Sigmoid colon (tissue), 7 donors: Measurements from ENCODE around the gene FUOM. TPM values are rescaled to one million over a fixed set of nuclear protein-coding genes. Genes with fewer than 3 reads are reported as not detected.

Experiments used
- DNase-seq: peaks from one replicate; pipeline ENCODE4 v3.0.0-alpha.2; 2019
- H3K27ac ChIP-seq, 4 donors: fragments of 200-600 bp; sonication (generic); one replicate each; pipeline ENCODE4 v1.5.1; 2016 to 2019; ENCODE audit warnings: mild to moderate bottlenecking in 1 of 4
- H3K27me3 ChIP-seq, 3 donors: fragments of 200-600 bp; sonication (generic); one replicate each; pipeline ENCODE4 v1.5.1; 2019; ENCODE audit warnings: mild to moderate bottlenecking in 1 of 3
- H3K36me3 ChIP-seq, 4 donors: fragments of 200-600 bp; sonication (generic); one replicate each; pipeline ENCODE4 v1.5.1; 2016 to 2019
- H3K4me1 ChIP-seq, 4 donors: fragments of 200-600 bp; sonication (generic); one replicate each; pipeline ENCODE4 v1.5.1; 2017 to 2019
- H3K4me3 ChIP-seq, 4 donors: fragments of 200-600 bp; sonication (generic); one replicate each; pipeline ENCODE4 v1.5.1; 2017 to 2019; ENCODE audit warnings: mild to moderate bottlenecking in 2 of 4, moderate library complexity in 1 of 4
- H3K9me3 ChIP-seq, 4 donors: fragments of 200-600 bp in 3 of 4; sonication (generic) in 3 of 4; one replicate each; pipeline versions ENCODE4 v1.5.1 to v1.6.1; 2013 to 2019
- CTCF ChIP-seq, 4 experiments: fragments of 450-650 bp in 3 of 4; fragments of 200-600 bp in 1 of 4; IDR thresholded peaks; one replicate each; pipeline ENCODE4 v1.5.1; 2016 to 2019; ENCODE audit warnings: antibody characterized with exemption in 4 of 4, mild to moderate bottlenecking in 3 of 4, moderate library complexity in 2 of 4
- EP300 ChIP-seq, 4 donors: sonication (generic); formaldehyde crosslinking; IDR thresholded peaks; one replicate each; pipeline ENCODE4 v1.6.1; 2017; ENCODE audit warnings: antibody characterized with exemption in 4 of 4
- POLR2A ChIP-seq, 2 donors: fragments of 450-650 bp; IDR thresholded peaks; one replicate each; pipeline ENCODE4 v1.6.1; 2016; ENCODE audit warnings: antibody characterized with exemption in 2 of 2, mild to moderate bottlenecking in 2 of 2, moderate library complexity in 2 of 2
- POLR2AphosphoS5 ChIP-seq, 4 donors: sonication (generic); formaldehyde crosslinking; IDR thresholded peaks; one replicate each; pipeline ENCODE4 v1.6.1; 2017; ENCODE audit warnings: antibody characterized with exemption in 4 of 4
- WGBS, 2 donors: extraction: QIAGEN DNeasy Blood & Tissue Kit; methylation state at CpG; one replicate each; pipeline ENCODE4 v1.1.7; 2013; 5-methylcytosine and 5-hydroxymethylcytosine counted together
- intact Hi-C: fragments of 100-400 bp; cut with DNase I; formaldehyde crosslinking; loops from one replicate; pipeline ENCODE4 v1.15.1; 2023
- polyA plus RNA-seq, 3 donors: library from polyadenylated mRNA; stranded (reverse); fragments of 200-250 nt; gene quantifications; one replicate each; pipeline ENCODE4 v1.2.3, GENCODE V29; 2013
- total RNA-seq, 4 donors: library from RNA; depleted of rRNA; stranded (reverse); fragments of >200 nt; gene quantifications; one replicate each; pipeline ENCODE4 v1.1.0, GENCODE V29; 2016
- donor health status: healthy with polysubstance abuse.
- donor health status: Bipolar disorder and iron deficiency.
- donor health status: healthy.

The FUOM gene
- total and polyA plus RNA-seq, 7 donors: 8.0 to 98.0 (median 25.7) TPM

GRCh38 chr10:133355266-133355665, 2.6 kb downstream of the FUOM start:
- Histone ChIP-seq H3K27me3 (peaks cover 3 to 56% (median 26%) of the 10 kb centered on the region in 3 donors), H3K27ac (no peak overlapping the region), H3K4me1 (peaks cover 0 to 18% (median 16%) of the 10 kb centered on the region in 4 donors), H3K36me3 (no peaks in the 10 kb centered on the region), H3K4me3 (no peak overlapping the region), H3K9me3 (no peaks in the 10 kb centered on the region)
- WGBS, 2 donors: 91 to 92% methylated on average over 6 of the region's 6 CpGs
- intact Hi-C loops: no loop called here
- DNase-seq: peak; percentile 55
- TF ChIP-seq POLR2AphosphoS5 (IDR thresholded peaks at IDR 0.05) (no peak), EP300 (IDR thresholded peaks at IDR 0.05) (no peak), CTCF (IDR thresholded peaks at IDR 0.05) (no peak), POLR2A (IDR thresholded peaks at IDR 0.05) (no peak)

DNA sequence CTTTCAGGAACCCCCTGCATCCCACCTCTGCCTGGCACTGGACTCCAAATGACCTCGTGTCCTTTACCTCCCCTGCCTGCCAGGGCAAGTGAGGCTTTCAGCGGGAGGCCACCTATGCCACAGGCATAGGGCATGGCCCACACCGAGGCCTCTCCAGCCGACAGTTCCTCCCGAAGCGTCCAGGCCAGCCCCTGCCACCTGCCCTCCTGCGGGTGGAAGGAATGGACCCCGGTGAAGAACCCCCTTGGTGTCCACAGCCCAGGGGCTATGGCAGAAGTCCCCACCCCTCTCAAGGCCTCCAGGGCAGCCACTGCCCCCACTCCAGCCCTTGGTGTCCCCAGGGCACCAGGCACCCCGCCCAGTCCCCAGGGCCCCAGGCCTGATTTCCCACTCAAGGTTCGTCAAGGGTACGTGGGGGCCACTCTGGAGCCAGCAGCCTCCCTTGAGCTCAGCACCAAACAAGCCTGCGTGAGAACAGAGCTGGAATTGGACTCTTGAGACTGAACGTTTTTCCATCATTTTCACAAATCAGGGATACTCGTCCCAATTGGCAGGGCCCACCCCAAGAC, 3.1 kb downstream of the FUOM start:
- intact Hi-C loops: no loop called here
- Histone ChIP-seq H3K27me3 (peaks cover 3 to 61% (median 27%) of the 10 kb centered on the region in 3 donors), H3K4me1 (peaks cover 0 to 18% (median 16%) of the 10 kb centered on the region in 4 donors), H3K9me3 (no peaks in the 10 kb centered on the region), H3K27ac (no peak overlapping the region), H3K4me3 (no peak overlapping the region), H3K36me3 (no peaks in the 10 kb centered on the region)
- TF ChIP-seq EP300 (IDR thresholded peaks at IDR 0.05): no peak
- TF ChIP-seq CTCF (IDR thresholded peaks at IDR 0.05): no peak
- TF ChIP-seq POLR2A (IDR thresholded peaks at IDR 0.05): no peak
- no peak for TF ChIP-seq POLR2AphosphoS5 (IDR thresholded peaks at IDR 0.05)
- WGBS, 2 donors: 94 to 95% methylated on average over 14 of the region's 14 CpGs
- DNase-seq: peak; percentile 55

GRCh38 chr10:133353988-133354605, 3.7 kb downstream of the FUOM start:
- Histone ChIP-seq H3K9me3 (no peaks in the 10 kb centered on the region), H3K4me3 (no peak overlapping the region), H3K36me3 (no peaks in the 10 kb centered on the region), H3K4me1 (peaks cover 0 to 18% (median 16%) of the 10 kb centered on the region in 4 donors), H3K27ac (no peak overlapping the region), H3K27me3 (peaks cover 3 to 68% (median 30%) of the 10 kb centered on the region in 3 donors)
- intact Hi-C loops: no loop called here
- 86 to 88% methylated on average over 16 of the region's 16 CpGs for WGBS, 2 donors
- TF ChIP-seq CTCF (IDR thresholded peaks at IDR 0.05): no peak
- no peak for TF ChIP-seq EP300 (IDR thresholded peaks at IDR 0.05)
- TF ChIP-seq POLR2AphosphoS5 (IDR thresholded peaks at IDR 0.05): no peak
- no peak for TF ChIP-seq POLR2A (IDR thresholded peaks at IDR 0.05)
- DNase-seq: peak; percentile 54

DNA sequence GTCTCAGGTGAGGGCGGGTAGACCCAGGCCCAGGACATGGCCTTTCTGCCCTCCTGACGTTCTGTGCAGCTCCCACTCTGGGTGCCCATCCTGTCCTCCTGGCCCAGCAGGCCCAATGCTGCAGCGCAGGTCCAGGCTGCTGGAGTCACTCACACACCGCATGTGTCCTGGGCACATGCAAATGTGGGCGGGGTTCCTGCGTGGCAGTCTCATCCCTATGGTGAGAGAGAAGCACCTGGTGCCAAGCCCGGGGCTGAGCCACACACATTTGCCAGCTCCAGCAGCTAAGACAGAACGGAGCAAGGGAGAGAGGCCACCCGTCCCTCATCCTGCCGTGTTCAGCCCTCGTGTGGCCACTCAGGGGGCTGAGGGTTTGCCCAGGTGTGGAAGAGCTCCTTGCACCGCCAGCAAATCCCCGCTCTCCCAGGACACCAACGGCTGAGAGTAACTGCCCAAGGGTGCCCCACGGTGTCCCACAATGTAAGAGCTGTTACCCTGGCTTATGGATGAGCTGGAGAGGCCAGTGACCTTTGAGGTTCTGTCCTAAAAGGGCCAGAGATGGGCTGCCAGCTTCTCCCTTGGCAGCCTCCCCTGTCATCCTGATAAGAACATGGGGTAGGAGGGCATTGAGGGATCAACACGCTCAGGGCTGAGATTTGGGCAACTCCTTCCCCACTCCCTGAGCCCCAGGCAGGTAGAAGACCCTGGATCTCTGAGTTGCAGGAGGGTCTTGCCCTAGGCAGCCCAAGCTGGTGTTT, 4.4 kb downstream of the FUOM start:
- peaks cover 3 to 73% (median 30%) of the 10 kb centered on the region in 3 donors for H3K27me3 ChIP-seq
- H3K27ac ChIP-seq: no peak overlapping the region
- DNase-seq: peak; percentile 53
- no peaks in the 10 kb centered on the region for H3K36me3 ChIP-seq
- intact Hi-C loops: no loop called here
- H3K4me1 ChIP-seq: peaks cover 0 to 18% (median 16%) of the 10 kb centered on the region in 4 donors
- H3K9me3 ChIP-seq: no peaks in the 10 kb centered on the region
- no peak overlapping the region for H3K4me3 ChIP-seq
- TF ChIP-seq POLR2A (IDR thresholded peaks at IDR 0.05) (no peak), CTCF (IDR thresholded peaks at IDR 0.05) (no peak), POLR2AphosphoS5 (IDR thresholded peaks at IDR 0.05) (no peak), EP300 (IDR thresholded peaks at IDR 0.05) (no peak)
- 64 to 80% methylated on average over 16 of the region's 16 CpGs for WGBS, 2 donors
